ENCODE measurements around the gene ANKRD18A.
"Not testable (repeated sequence)": the region's sequence is repeated elsewhere in the genome, so short reads cannot be mapped to it uniquely, and the experiment has no call there.

GRCh38 chr9:38566048-38566447, 54.3 kb downstream of the ANKRD18A start:
- not testable (repeated sequence) for TF ChIP-seq ZNF701 (tag by site-specific recombination; IDR thresholded peaks at IDR 0.05); ZNF112 (tag by site-specific recombination; IDR thresholded peaks at IDR 0.05); ZFP3 (tag by site-specific recombination; IDR thresholded peaks at IDR 0.05; ENCODE audit: low read depth); ZNF776 (tag by site-specific recombination; IDR thresholded peaks at IDR 0.05; ENCODE audit: borderline replicate concordance)
- TF ChIP-seq, protein P1, sequence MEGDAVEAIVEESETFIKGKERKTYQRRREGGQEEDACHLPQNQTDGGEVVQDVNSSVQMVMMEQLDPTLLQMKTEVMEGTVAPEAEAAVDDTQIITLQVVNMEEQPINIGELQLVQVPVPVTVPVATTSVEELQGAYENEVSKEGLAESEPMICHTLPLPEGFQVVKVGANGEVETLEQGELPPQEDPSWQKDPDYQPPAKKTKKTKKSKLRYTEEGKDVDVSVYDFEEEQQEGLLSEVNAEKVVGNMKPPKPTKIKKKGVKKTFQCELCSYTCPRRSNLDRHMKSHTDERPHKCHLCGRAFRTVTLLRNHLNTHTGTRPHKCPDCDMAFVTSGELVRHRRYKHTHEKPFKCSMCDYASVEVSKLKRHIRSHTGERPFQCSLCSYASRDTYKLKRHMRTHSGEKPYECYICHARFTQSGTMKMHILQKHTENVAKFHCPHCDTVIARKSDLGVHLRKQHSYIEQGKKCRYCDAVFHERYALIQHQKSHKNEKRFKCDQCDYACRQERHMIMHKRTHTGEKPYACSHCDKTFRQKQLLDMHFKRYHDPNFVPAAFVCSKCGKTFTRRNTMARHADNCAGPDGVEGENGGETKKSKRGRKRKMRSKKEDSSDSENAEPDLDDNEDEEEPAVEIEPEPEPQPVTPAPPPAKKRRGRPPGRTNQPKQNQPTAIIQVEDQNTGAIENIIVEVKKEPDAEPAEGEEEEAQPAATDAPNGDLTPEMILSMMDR (tag by site-specific recombination; IDR thresholded peaks at IDR 0.05): not testable (repeated sequence)
- TF ChIP-seq, protein P2, sequence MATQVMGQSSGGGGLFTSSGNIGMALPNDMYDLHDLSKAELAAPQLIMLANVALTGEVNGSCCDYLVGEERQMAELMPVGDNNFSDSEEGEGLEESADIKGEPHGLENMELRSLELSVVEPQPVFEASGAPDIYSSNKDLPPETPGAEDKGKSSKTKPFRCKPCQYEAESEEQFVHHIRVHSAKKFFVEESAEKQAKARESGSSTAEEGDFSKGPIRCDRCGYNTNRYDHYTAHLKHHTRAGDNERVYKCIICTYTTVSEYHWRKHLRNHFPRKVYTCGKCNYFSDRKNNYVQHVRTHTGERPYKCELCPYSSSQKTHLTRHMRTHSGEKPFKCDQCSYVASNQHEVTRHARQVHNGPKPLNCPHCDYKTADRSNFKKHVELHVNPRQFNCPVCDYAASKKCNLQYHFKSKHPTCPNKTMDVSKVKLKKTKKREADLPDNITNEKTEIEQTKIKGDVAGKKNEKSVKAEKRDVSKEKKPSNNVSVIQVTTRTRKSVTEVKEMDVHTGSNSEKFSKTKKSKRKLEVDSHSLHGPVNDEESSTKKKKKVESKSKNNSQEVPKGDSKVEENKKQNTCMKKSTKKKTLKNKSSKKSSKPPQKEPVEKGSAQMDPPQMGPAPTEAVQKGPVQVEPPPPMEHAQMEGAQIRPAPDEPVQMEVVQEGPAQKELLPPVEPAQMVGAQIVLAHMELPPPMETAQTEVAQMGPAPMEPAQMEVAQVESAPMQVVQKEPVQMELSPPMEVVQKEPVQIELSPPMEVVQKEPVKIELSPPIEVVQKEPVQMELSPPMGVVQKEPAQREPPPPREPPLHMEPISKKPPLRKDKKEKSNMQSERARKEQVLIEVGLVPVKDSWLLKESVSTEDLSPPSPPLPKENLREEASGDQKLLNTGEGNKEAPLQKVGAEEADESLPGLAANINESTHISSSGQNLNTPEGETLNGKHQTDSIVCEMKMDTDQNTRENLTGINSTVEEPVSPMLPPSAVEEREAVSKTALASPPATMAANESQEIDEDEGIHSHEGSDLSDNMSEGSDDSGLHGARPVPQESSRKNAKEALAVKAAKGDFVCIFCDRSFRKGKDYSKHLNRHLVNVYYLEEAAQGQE (tag by site-specific recombination; IDR thresholded peaks at IDR 0.05): not testable (repeated sequence)
- TF ChIP-seq, protein P3, sequence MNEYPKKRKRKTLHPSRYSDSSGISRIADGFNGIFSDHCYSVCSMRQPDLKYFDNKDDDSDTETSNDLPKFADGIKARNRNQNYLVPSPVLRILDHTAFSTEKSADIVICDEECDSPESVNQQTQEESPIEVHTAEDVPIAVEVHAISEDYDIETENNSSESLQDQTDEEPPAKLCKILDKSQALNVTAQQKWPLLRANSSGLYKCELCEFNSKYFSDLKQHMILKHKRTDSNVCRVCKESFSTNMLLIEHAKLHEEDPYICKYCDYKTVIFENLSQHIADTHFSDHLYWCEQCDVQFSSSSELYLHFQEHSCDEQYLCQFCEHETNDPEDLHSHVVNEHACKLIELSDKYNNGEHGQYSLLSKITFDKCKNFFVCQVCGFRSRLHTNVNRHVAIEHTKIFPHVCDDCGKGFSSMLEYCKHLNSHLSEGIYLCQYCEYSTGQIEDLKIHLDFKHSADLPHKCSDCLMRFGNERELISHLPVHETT (tag by site-specific recombination; IDR thresholded peaks at IDR 0.05): not testable (repeated sequence)
- TF ChIP-seq, protein P4, sequence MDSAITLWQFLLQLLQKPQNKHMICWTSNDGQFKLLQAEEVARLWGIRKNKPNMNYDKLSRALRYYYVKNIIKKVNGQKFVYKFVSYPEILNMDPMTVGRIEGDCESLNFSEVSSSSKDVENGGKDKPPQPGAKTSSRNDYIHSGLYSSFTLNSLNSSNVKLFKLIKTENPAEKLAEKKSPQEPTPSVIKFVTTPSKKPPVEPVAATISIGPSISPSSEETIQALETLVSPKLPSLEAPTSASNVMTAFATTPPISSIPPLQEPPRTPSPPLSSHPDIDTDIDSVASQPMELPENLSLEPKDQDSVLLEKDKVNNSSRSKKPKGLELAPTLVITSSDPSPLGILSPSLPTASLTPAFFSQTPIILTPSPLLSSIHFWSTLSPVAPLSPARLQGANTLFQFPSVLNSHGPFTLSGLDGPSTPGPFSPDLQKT (IDR thresholded peaks at IDR 0.05; ENCODE audit: borderline replicate concordance, low read depth, low read length): not testable (repeated sequence)

Measured in HEK293 (cell line).